OCI-LY3 (cell line): Measurements from ENCODE around the gene CASZ1.

Source experiments
- H2AFZ ChIP-seq: fragments of 200-600, 300-600 bp; shearing (Covaris generic); 2 replicates; pipeline ENCODE4 v1.6.0; 2014; ENCODE audit warnings: antibody characterized with exemption, low read depth, low read length
- H3K27ac ChIP-seq: fragments of 200-600, 300-600 bp; sonication (generic); 2 replicates; pipeline ENCODE4 v1.5.1; 2014; ENCODE audit warnings: mild to moderate bottlenecking, low read length, moderate library complexity, mixed read lengths
- H3K27me3 ChIP-seq: fragments of 200-600, 300-600 bp; sonication (generic); 2 replicates; pipeline ENCODE4 v1.6.1; 2014; ENCODE audit warnings: low read depth, low read length, mixed read lengths
- H3K36me3 ChIP-seq: fragments of 200-600, 300-600 bp; sonication (generic); replicated peaks from 2 replicates; pipeline ENCODE3; 2014; ENCODE audit warnings: low read depth, low read length, mixed read lengths
- H3K4me1 ChIP-seq: fragments of 300-600, 200-600 bp; sonication (generic); 2 replicates; pipeline ENCODE4 v1.6.1; 2014; ENCODE audit warnings: low read length, mixed read lengths
- H3K4me2 ChIP-seq: fragments of 200-600, 300-600 bp; sonication (generic); 2 replicates; pipeline ENCODE4 v1.6.1; 2014; ENCODE audit warnings: low read length, mixed read lengths
- H3K4me3 ChIP-seq: fragments of 300-600, 200-600 bp; sonication (generic); 2 replicates; pipeline ENCODE4 v1.5.1; 2014; ENCODE audit warnings: antibody characterized with exemption, mild to moderate bottlenecking, low read length, moderate library complexity
- H3K79me2 ChIP-seq: fragments of 300-600, 200-600 bp; shearing (Covaris generic); 2 replicates; pipeline ENCODE4 v1.6.1; 2014; ENCODE audit warnings: mild to moderate bottlenecking, low read length, mixed read lengths
- H3K9ac ChIP-seq: fragments of 300-600, 200-600 bp; shearing (Covaris generic); 2 replicates; pipeline ENCODE4 v1.6.0; 2014; ENCODE audit warnings: mild to moderate bottlenecking, low read length, moderate library complexity
- H3K9me3 ChIP-seq: fragments of 200-600, 300-600 bp; shearing (Covaris generic); 2 replicates; pipeline ENCODE4 v1.6.1; 2014; ENCODE audit warnings: low read length, mixed read lengths; ENCODE audit not compliant: insufficient read depth
- H4K20me1 ChIP-seq: fragments of 200-600, 300-600 bp; sonication (generic); 2 replicates; pipeline ENCODE4 v1.6.1; 2016; ENCODE audit warnings: low read length, mixed read lengths; ENCODE audit not compliant: insufficient read depth
- EZH2phosphoT487 ChIP-seq: fragments of 200-600 bp; shearing (Covaris generic); IDR thresholded peaks from 2 replicates; pipeline ENCODE4 v1.6.1; 2018; ENCODE audit warnings: antibody characterized with exemption, mixed run types, low read depth
- TF ChIP-seq, protein P1 (sequence below): fragments of 200-600, 300-600 bp; sonication (generic); IDR thresholded peaks from 2 replicates; pipeline ENCODE4 v1.5.1; 2014; ENCODE audit warnings: antibody characterized with exemption, low read length, low read depth

Gene CASZ1

DNA sequence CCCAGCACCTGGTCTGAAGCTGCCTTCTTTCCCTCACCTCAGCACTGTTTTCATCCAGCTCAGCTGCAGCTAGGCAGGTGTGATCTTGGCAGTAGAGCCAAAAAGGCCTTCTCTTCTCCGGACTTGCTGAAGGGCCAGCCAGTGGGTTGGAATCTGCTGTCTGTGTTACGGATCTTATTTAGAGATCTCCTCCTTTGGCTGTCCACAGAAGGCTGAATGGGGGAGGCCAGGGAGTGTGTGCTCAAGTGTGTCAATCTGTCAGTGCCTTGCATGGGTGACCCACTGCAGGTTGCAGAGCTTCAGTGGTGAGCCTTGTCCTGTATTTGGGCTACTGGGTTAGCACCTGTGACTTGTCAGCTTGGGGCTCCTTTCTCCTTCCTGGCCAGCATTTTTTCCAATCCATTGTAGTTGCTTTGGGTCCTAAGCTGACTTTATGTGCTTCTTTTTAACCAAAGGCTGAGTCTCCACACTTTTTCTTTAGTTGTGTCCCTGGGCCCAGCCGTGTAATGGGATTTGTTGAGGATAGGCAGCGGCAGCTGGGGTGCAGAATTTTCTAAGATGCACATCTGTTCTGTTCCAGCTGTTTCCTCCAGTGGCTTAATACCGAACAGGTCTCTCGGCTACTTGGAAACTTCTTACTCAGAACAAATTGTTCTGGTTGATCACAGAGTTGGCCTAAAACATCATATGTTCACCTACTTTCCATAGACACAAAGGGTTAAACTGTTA is 194.9 kb downstream of the CASZ1 start:
- H3K9me3 ChIP-seq, result no peaks in the 10 kb centered on the region
- no peaks in the 10 kb centered on the region for H3K4me1 ChIP-seq
- H3K27ac ChIP-seq, result no peak overlapping the region
- no peaks in the 10 kb centered on the region for H3K36me3 ChIP-seq
- no peak overlapping the region for H2AFZ ChIP-seq
- H3K27me3 ChIP-seq, result no peaks in the 10 kb centered on the region
- H3K4me2 ChIP-seq, result no peak overlapping the region
- H3K4me3 ChIP-seq, result no peak overlapping the region
- H3K9ac ChIP-seq, result no peak overlapping the region
- TF ChIP-seq, protein P1, sequence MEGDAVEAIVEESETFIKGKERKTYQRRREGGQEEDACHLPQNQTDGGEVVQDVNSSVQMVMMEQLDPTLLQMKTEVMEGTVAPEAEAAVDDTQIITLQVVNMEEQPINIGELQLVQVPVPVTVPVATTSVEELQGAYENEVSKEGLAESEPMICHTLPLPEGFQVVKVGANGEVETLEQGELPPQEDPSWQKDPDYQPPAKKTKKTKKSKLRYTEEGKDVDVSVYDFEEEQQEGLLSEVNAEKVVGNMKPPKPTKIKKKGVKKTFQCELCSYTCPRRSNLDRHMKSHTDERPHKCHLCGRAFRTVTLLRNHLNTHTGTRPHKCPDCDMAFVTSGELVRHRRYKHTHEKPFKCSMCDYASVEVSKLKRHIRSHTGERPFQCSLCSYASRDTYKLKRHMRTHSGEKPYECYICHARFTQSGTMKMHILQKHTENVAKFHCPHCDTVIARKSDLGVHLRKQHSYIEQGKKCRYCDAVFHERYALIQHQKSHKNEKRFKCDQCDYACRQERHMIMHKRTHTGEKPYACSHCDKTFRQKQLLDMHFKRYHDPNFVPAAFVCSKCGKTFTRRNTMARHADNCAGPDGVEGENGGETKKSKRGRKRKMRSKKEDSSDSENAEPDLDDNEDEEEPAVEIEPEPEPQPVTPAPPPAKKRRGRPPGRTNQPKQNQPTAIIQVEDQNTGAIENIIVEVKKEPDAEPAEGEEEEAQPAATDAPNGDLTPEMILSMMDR, result no peak
- TF ChIP-seq EZH2phosphoT487, result no peak
- H4K20me1 ChIP-seq, result no peaks in the 10 kb centered on the region
- no peaks in the 10 kb centered on the region for H3K79me2 ChIP-seq

DNA sequence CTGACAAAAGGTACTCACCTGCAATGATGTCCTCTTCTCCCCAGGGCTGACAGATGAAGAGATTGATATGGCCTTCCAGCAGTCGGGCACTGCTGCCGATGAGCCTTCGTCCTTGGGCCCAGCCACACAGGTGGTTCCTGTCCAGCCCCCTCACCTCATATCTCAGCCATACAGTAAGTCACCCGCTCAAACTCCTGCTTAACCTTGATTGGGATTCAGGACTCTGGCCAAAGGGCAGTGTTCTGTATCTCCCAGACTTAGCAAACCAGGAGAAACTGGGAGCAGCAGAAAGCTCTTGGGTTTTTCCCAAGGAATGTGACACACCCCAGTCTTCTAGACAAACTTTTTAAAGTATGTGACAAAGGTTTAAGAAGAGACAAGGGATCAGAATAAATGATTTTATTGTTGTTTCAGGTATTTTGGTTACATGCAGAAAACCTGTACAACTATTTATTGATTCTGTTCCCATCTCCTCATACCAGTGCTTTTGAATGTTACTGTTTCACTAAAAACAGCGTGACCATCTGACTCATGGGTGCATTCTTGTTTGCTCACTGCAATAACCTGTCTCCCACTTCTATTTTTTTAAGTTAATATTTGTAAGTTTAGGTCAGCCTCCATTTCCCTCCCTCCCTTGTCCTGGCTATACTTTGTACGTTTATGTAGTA is 197.1 kb downstream of the CASZ1 start:
- H4K20me1 ChIP-seq, result no peaks in the 10 kb centered on the region
- no peak overlapping the region for H3K9ac ChIP-seq
- H3K4me2 ChIP-seq, result no peak overlapping the region
- no peak overlapping the region for H3K27ac ChIP-seq
- H3K79me2 ChIP-seq, result no peaks in the 10 kb centered on the region
- H3K4me1 ChIP-seq, result no peaks in the 10 kb centered on the region
- TF ChIP-seq, protein P1, result no peak
- no peak for TF ChIP-seq EZH2phosphoT487
- H2AFZ ChIP-seq, result no peak overlapping the region
- H3K36me3 ChIP-seq, result no peaks in the 10 kb centered on the region
- no peak overlapping the region for H3K4me3 ChIP-seq
- no peaks in the 10 kb centered on the region for H3K27me3 ChIP-seq
- no peaks in the 10 kb centered on the region for H3K9me3 ChIP-seq

DNA sequence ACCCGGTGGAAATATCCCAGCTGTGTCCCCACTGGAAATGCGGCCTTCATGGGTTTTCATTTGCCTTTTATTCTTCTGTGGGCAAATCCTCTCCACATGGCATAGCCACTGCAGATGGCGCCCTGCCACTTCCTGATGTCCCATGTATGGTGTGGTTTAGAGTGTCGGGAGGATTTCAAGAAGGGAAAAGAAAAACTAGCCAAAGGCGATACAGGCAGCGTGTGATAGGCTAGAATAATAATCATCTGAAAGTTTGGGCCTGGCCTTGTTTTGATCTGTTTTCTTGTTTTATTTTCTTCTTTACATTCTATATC is 198.1 kb downstream of the CASZ1 start:
- no peak overlapping the region for H3K27ac ChIP-seq
- H3K4me3 ChIP-seq, result no peak overlapping the region
- no peak for TF ChIP-seq EZH2phosphoT487
- H3K9me3 ChIP-seq, result no peaks in the 10 kb centered on the region
- H4K20me1 ChIP-seq, result no peaks in the 10 kb centered on the region
- no peak overlapping the region for H3K9ac ChIP-seq
- no peak overlapping the region for H3K4me2 ChIP-seq
- no peak overlapping the region for H2AFZ ChIP-seq
- no peaks in the 10 kb centered on the region for H3K36me3 ChIP-seq
- H3K79me2 ChIP-seq, result no peaks in the 10 kb centered on the region
- H3K27me3 ChIP-seq, result no peaks in the 10 kb centered on the region
- no peaks in the 10 kb centered on the region for H3K4me1 ChIP-seq

DNA sequence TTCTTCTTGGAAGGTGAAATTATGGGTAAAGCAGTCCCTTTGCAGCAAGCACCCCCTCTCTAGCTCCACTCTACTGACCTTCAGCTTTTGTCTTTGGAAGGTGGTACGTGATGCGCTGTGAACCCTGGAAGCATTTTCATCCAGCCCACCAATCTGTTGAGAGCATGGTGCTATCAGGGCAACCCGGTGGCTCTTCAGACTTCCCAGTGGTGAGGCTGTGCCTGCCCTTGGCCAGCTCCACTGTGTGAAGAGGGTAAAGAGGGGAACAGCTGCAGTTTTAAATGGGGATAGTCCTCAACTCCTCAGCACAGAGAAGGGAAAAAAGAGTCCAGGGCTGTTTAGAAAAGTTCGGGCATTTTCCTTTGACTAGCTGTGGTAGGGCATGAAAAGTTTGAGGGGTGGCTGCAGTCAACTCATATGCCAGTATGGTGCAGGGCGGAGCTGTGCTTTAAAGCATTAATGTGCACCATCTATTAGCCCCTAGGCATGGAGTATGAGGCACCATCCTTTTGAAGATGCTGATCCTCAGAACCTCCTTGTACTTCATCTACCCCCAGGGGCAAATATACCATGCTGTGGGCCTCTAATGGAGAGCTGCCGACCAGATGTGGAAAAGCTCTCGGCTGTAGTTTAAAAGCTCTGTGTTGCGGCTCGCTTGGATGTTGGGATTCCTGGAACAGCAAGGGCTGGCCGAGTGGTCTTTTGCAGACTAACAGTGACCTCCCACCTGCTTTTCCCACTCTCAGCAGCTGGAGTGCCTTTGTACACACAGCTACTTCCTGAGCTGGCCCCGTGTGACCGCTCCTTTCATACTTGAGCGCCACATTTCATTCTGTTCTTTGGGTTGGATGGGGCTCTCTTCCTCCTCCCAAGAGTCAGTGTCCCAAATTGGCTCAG is 198.7 kb downstream of the CASZ1 start:
- Histone ChIP-seq H3K4me2 (no peak overlapping the region), H3K27ac (no peak overlapping the region), H3K9me3 (no peaks in the 10 kb centered on the region), H3K79me2 (no peaks in the 10 kb centered on the region), H3K4me1 (no peaks in the 10 kb centered on the region), H4K20me1 (no peaks in the 10 kb centered on the region), H3K4me3 (no peak overlapping the region), H3K27me3 (no peaks in the 10 kb centered on the region), H3K9ac (no peak overlapping the region), H3K36me3 (no peaks in the 10 kb centered on the region), H2AFZ (no peak overlapping the region)
- TF ChIP-seq, protein P1, result no peak
- TF ChIP-seq EZH2phosphoT487, result no peak
